ENCODE results near the gene HNRNPD.
"Not testable (repeated sequence)": the region's sequence is repeated elsewhere in the genome, so short reads cannot be mapped to it uniquely, and the experiment has no call there.

HNRNPD gene

GRCh38 chr4:82402196-82402775, 28.5 kb upstream of the HNRNPD start:
- TF ChIP-seq, protein P1, sequence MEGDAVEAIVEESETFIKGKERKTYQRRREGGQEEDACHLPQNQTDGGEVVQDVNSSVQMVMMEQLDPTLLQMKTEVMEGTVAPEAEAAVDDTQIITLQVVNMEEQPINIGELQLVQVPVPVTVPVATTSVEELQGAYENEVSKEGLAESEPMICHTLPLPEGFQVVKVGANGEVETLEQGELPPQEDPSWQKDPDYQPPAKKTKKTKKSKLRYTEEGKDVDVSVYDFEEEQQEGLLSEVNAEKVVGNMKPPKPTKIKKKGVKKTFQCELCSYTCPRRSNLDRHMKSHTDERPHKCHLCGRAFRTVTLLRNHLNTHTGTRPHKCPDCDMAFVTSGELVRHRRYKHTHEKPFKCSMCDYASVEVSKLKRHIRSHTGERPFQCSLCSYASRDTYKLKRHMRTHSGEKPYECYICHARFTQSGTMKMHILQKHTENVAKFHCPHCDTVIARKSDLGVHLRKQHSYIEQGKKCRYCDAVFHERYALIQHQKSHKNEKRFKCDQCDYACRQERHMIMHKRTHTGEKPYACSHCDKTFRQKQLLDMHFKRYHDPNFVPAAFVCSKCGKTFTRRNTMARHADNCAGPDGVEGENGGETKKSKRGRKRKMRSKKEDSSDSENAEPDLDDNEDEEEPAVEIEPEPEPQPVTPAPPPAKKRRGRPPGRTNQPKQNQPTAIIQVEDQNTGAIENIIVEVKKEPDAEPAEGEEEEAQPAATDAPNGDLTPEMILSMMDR (IDR thresholded peaks at IDR 0.05; ENCODE audit: low read length, missing control alignments) = no peak
- H3K4me3 ChIP-seq (replicated peaks; ENCODE audit: low read depth, low read length) = no peak overlapping the region
- DNase-seq (ENCODE audit: low read depth) = no peak

DNA sequence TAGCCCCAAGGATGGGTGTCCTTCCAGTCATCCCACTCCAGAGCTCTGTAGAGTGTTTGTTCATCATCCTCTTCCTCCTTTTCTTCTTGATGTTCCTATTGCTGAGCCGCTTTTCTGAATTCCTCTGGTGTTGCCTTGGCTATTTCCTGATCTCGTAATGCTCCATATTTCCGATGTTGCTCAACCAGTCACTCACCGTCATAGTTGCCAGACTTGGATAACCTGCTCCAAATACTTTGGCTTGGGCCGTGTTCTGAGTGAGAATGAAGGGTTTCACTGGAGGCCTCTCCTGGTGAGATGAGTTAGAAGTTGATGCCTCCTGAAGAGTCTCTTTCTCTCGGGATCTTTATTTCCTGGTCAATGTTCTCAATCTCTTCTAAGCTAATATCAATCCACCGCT, 27.8 kb upstream of the HNRNPD start:
- no peak for DNase-seq (ENCODE audit: low read depth)
- TF ChIP-seq, protein P1 (IDR thresholded peaks at IDR 0.05; ENCODE audit: low read length, missing control alignments) = no peak
- H3K4me3 ChIP-seq (replicated peaks; ENCODE audit: low read depth, low read length) = no peak overlapping the region

GRCh38 chr4:82398263-82398662, 24.5 kb upstream of the HNRNPD start:
- TF ChIP-seq, protein P1 (IDR thresholded peaks at IDR 0.05; ENCODE audit: low read length, missing control alignments) = no peak
- no peak overlapping the region for H3K4me3 ChIP-seq (replicated peaks; ENCODE audit: low read depth, low read length)
- DNase-seq (ENCODE audit: low read depth) = no peak

- no peak for DNase-seq (ENCODE audit: low read depth)
- TF ChIP-seq, protein P1 (IDR thresholded peaks at IDR 0.05; ENCODE audit: low read length, missing control alignments) = no peak
Observed at GRCh38 chr4:82397527-82397926, 23.7 kb upstream of the HNRNPD start.

DNA sequence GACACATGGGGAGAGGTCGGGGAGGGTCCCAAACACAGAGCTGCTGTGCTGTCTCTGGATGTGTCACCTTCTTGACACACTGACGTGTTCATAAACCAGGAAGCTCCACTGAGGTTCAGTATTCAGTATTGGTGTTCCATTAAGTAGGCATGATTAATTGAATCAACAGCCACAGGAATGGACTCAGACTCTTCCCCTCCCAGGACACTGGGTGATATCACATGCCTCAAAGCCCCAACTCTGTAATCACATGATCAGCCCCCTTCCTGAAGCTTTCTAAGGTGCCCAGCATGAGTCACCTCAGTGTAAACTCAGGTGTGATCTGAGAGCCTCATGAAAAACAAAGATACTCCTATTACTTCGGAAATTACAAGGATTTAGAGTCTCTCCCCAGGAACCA, 21.1 kb upstream of the HNRNPD start:
- TF ChIP-seq, protein P1 (IDR thresholded peaks at IDR 0.05; ENCODE audit: low read length, missing control alignments) = no peak
- no peak for DNase-seq (ENCODE audit: low read depth)
- H3K4me3 ChIP-seq (replicated peaks; ENCODE audit: low read depth, low read length) = no peak overlapping the region

More at GRCh38 chr4:82397527-82397926, 23.7 kb upstream of the HNRNPD start:
- no peak overlapping the region for H3K4me3 ChIP-seq (replicated peaks; ENCODE audit: low read depth, low read length)

DNA sequence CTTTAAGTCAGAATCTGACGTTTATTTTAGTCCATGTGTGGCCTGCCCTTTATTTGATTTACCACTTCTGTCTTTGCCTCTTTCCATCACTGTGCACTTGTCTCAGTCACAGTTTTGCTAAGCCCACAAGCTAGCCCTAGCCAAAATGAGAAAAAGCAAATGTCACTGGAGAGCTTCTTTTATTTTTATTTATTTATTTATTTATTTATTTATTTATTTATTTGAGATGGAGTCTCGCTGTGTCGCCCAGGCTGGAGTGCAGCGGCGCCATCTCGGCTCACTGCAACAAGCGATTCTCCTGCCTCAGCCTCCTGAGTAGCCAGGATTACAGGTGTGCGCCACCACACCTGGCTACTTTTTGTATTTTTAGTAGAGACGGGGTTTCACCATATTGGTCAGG, 16.3 kb upstream of the HNRNPD start:
- not testable (repeated sequence) for DNase-seq (ENCODE audit: low read depth); H3K4me3 ChIP-seq (replicated peaks; ENCODE audit: low read depth, low read length)

DNA sequence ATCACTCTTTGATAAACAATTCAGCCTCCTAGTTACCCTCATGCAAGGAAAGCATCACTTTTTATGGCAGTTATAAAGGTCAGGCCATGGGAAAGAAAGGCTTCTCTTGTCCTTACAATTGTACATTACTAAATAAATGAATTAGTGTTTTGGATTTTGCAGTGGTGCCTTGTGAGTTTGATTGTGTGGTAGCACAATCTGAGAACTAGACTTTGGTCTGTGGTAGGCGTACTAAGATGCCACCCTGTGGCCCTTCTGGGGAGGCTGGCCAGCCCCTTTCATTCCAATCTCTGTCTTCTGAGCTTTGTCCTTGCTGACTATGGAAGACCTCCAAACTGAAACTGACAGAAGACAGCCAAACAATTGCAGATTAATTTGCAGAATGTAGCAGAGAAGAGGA, 14.6 kb upstream of the HNRNPD start:
- no peak overlapping the region for H3K4me3 ChIP-seq (replicated peaks; ENCODE audit: low read depth, low read length)
- DNase-seq (ENCODE audit: low read depth) = no peak
- TF ChIP-seq, protein P1 (IDR thresholded peaks at IDR 0.05; ENCODE audit: low read length, missing control alignments) = no peak

GRCh38 chr4:82386312-82386711, 12.5 kb upstream of the HNRNPD start:
- H3K4me3 ChIP-seq (replicated peaks; ENCODE audit: low read depth, low read length); DNase-seq (ENCODE audit: low read depth): not testable (repeated sequence)
